Lower lobe of right lung (tissue), 2 donors: ENCODE measurements around the gene PADI1. TPM values are rescaled to one million over a fixed set of nuclear protein-coding genes. Genes with fewer than 3 reads are reported as not detected.

ENCODE experiments used
- ATAC-seq, 2 donors: fragments of 200-7000 bp; cut with Tn5 transposase; one replicate each; pipeline ENCODE4 v1.9.1; 2020 to 2022; ENCODE audit warnings: mild to moderate bottlenecking in 2 of 2, moderate library complexity in 2 of 2
- DNase-seq: peaks from one replicate; pipeline ENCODE4 v3.0.0-alpha.2; 2020
- H3K27ac ChIP-seq: fragments of 200-600 bp; one replicate; pipeline ENCODE4 v1.8.0; 2022
- H3K27me3 ChIP-seq: fragments of 200-600 bp; one replicate; pipeline ENCODE4 v1.8.0; 2022; ENCODE audit warnings: low read depth
- H3K36me3 ChIP-seq: fragments of 200-600 bp; one replicate; pipeline ENCODE4 v1.8.0; 2022; ENCODE audit warnings: mild to moderate bottlenecking
- H3K4me1 ChIP-seq: fragments of 200-600 bp; one replicate; pipeline ENCODE4 v1.8.0; 2022
- H3K4me3 ChIP-seq: fragments of 200-600 bp; one replicate; pipeline ENCODE4 v1.8.0; 2022; ENCODE audit warnings: mild to moderate bottlenecking
- H3K9me3 ChIP-seq: fragments of 200-600 bp; one replicate; pipeline ENCODE4 v1.8.0; 2022
- CTCF ChIP-seq: fragments of 200-600 bp; IDR thresholded peaks from one replicate; pipeline ENCODE4 v1.8.0; 2022; ENCODE audit warnings: antibody characterized with exemption, mild to moderate bottlenecking
- intact Hi-C: fragments of 100-400 bp; cut with DNase I; formaldehyde crosslinking; loops from one replicate; pipeline ENCODE4 v1.11.0; 2022
- total RNA-seq: library from RNA; stranded (reverse); fragmentation: NEBNext Ultra II Directional; extraction: Animal tissue kit (Norgen Biotek cat#: 25700); gene quantifications from one replicate; pipeline ENCODE4 v1.2.1, GENCODE V29; 2021
- donor health status: DM: no; HTN: yes; CAD: no; lungs with severe emphysema.

The PADI1 gene
- total RNA-seq, 1 donor from 2014 or later: not detected

- intact Hi-C loops: no loop called here
- H3K9me3 ChIP-seq: no peaks in the 10 kb centered on the region
- no peaks in the 10 kb centered on the region for H3K36me3 ChIP-seq
- no peak overlapping the region for H3K27ac ChIP-seq
- no peak for ATAC-seq
- no peak for TF ChIP-seq CTCF
- DNase-seq: no peak
- H3K4me3 ChIP-seq: no peak overlapping the region
- no peaks in the 10 kb centered on the region for H3K27me3 ChIP-seq
- no peaks in the 10 kb centered on the region for H3K4me1 ChIP-seq
These were observed 31.7 kb upstream of the PADI1 start for GRCh38 chr1:17173217-17173616.

GRCh38 chr1:17176306-17177061 is 28.4 kb upstream of the PADI1 start:
- intact Hi-C loops: no loop called here
- no peak for TF ChIP-seq CTCF
- H3K36me3 ChIP-seq: no peaks in the 10 kb centered on the region
- no peak overlapping the region for H3K27ac ChIP-seq
- ATAC-seq (no peak), DNase-seq (no peak)
- no peaks in the 10 kb centered on the region for H3K4me1 ChIP-seq
- no peaks in the 10 kb centered on the region for H3K27me3 ChIP-seq
- H3K4me3 ChIP-seq: no peak overlapping the region
- no peaks in the 10 kb centered on the region for H3K9me3 ChIP-seq

- peaks cover 3% of the 10 kb centered on the region for H3K27me3 ChIP-seq
- no peaks in the 10 kb centered on the region for H3K4me1 ChIP-seq
- no peak overlapping the region for H3K4me3 ChIP-seq
- no peak for DNase-seq
- no peak overlapping the region for H3K27ac ChIP-seq
- H3K9me3 ChIP-seq: no peaks in the 10 kb centered on the region
- intact Hi-C loops: no loop called here
- ATAC-seq: no peak
- no peak for TF ChIP-seq CTCF
- H3K36me3 ChIP-seq: no peaks in the 10 kb centered on the region
These were observed 27.3 kb upstream of the PADI1 start for GRCh38 chr1:17177651-17178050.

GRCh38 chr1:17181781-17182464 is 23.0 kb upstream of the PADI1 start:
- no peak for TF ChIP-seq CTCF
- H3K36me3 ChIP-seq: no peaks in the 10 kb centered on the region
- H3K4me3 ChIP-seq: no peak overlapping the region
- H3K27me3 ChIP-seq: peaks cover 10% of the 10 kb centered on the region
- H3K9me3 ChIP-seq: no peaks in the 10 kb centered on the region
- ATAC-seq: no peak
- no peak overlapping the region for H3K27ac ChIP-seq
- DNase-seq: no peak
- intact Hi-C loops: no loop called here
- no peaks in the 10 kb centered on the region for H3K4me1 ChIP-seq

GRCh38 chr1:17183388-17184160 is 21.4 kb upstream of the PADI1 start:
- intact Hi-C loops: no loop called here
- Histone ChIP-seq H3K27me3 (peaks cover 10% of the 10 kb centered on the region), H3K4me1 (no peaks in the 10 kb centered on the region), H3K9me3 (peaks cover 6% of the 10 kb centered on the region), H3K4me3 (no peak overlapping the region), H3K36me3 (no peaks in the 10 kb centered on the region), H3K27ac (no peak overlapping the region)
- DNase-seq (no peak), ATAC-seq (no peak)
- TF ChIP-seq CTCF: no peak
